Measurements from ENCODE around the gene PAOX. TPM values are rescaled to one million over a fixed set of nuclear protein-coding genes. Genes with fewer than 3 reads are reported as not detected.

The PAOX gene
- total and polyA plus RNA-seq, 4 donors = 4.4 to 7.0 (median 6.6) TPM

DNA sequence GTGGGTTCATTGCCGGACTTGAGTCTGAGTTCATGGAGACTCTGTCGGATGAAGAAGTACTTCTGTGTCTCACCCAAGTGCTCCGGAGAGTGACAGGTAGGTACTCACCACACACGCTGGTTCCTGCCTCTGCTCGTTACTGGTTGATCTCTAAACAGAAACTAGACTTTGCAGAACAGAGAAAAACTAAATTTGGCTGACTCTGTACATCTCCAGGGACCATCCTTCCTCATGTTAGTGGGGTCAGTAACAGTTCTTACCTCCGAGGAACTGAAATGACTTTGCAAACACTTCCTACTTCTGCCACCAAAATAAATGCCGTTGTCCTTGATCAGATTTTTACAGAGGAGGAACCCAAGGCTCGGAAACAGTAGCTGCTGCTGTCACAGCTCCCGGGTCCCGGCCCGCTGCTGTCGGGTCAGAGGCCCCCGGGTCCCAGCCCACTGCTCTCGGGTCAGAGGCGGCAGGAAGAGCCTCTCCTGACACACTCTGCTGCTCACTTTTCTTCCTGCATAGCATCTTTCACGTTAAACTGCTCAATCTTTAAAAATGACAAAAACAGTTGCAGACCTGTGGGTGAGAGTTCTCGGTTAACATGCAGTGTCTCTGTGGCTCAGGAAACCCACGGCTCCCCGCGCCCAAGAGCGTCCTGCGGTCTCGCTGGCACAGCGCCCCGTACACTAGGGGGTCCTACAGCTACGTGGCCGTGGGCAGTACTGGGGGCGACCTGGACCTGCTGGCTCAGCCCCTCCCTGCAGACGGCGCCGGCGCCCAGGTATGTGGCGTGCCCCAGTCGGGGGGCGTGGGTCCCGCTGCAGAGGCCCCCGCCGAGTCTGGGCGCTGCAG, 10.1 kb downstream of the PAOX start:
- Histone ChIP-seq H3K4me3 (no peak overlapping the region), H3K9me3 (ENCODE audit: control insufficient read depth in 4 of 4, insufficient read depth in 3 of 4, low read length in 3 of 4) (no peaks in the 10 kb centered on the region), H3K9ac (ENCODE audit: insufficient read depth in 1 of 2, low read length in 2 of 2) (no peak overlapping the region), H3K36me3 (ENCODE audit: control insufficient read depth in 4 of 4, insufficient read depth in 4 of 4, low read length in 4 of 4) (peaks cover 0 to 9% (median 5%) of the 10 kb centered on the region in 4 donors), H3K27ac (ENCODE audit: low read depth in 1 of 2, low read length in 1 of 2) (peak overlapping the region; percentile 39 to 57), H3K4me1 (ENCODE audit: control insufficient read depth in 5 of 5, insufficient read depth in 5 of 5, low read length in 5 of 5) (peaks cover 0 to 3% (median 0%) of the 10 kb centered on the region in 5 donors), H3K27me3 (ENCODE audit: control insufficient read depth in 3 of 3, insufficient read depth in 3 of 3, low read length in 2 of 3) (no peaks in the 10 kb centered on the region)
- ATAC-seq (ENCODE audit: insufficient read depth, low FRiP score) = no peak
- TF ChIP-seq, protein P1, sequence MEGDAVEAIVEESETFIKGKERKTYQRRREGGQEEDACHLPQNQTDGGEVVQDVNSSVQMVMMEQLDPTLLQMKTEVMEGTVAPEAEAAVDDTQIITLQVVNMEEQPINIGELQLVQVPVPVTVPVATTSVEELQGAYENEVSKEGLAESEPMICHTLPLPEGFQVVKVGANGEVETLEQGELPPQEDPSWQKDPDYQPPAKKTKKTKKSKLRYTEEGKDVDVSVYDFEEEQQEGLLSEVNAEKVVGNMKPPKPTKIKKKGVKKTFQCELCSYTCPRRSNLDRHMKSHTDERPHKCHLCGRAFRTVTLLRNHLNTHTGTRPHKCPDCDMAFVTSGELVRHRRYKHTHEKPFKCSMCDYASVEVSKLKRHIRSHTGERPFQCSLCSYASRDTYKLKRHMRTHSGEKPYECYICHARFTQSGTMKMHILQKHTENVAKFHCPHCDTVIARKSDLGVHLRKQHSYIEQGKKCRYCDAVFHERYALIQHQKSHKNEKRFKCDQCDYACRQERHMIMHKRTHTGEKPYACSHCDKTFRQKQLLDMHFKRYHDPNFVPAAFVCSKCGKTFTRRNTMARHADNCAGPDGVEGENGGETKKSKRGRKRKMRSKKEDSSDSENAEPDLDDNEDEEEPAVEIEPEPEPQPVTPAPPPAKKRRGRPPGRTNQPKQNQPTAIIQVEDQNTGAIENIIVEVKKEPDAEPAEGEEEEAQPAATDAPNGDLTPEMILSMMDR (IDR thresholded peaks at IDR 0.05; ENCODE audit: control extremely low read depth, extremely low read depth) = no peak
- WGBS, 2 donors = 55 to 74% methylated on average over 39 of the region's 39 CpGs
- DNase-seq = no peak

DNA sequence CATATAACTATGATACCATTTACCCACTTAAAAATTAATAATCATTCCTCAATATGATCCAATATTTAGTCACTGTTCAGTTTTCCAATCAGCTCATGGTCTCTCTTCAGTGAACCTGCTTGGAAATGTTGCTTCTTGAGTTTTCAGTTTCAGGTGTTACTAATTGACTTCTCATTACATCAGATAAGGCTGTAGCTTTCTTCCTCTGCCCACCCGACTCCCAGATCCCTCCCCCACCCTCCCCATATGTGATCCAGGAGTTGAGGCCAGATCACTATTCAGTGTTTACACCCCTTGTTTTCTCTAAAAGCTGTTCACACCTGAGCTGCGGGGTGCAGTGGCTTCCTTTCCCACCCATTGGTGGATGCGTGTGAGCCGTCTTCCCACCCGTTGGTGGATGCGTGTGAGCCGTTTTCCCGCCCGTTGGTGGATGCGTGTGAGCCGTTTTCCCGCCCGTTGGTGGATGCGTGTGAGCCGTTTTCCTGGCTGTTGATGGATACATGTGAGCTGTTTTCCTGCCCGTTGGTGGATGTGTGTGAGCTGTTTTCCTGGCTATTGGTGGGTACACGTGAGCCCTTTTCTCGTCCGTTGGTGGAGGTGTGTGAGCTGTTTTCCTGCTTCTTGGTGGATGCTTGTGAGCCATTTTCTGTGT, 11.7 kb downstream of the PAOX start:
- WGBS, 2 donors = 91 to 93% methylated on average over 19 of the region's 19 CpGs

DNA sequence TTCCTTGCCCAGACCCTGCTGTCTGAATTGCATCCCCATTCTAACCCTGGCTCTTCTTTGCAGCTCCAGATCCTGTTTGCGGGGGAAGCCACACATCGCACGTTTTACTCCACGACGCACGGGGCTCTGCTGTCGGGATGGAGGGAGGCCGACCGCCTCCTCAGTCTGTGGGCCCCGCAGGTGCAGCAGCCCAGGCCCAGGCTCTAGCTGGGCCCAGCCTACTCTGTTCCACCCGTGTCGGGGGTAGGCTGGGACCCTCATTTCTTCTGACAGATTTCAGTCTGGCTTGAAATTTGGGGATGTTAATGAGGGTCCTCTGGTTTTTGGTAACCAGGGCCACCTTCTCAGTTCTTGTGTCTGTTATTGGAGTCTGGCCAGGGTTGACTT, 12.2 kb downstream of the PAOX start:
- TF ChIP-seq, protein P1 (IDR thresholded peaks at IDR 0.05; ENCODE audit: control extremely low read depth, extremely low read depth) = no peak
- Histone ChIP-seq H3K27ac (ENCODE audit: low read depth in 1 of 2, low read length in 1 of 2) (no peak overlapping the region), H3K27me3 (ENCODE audit: control insufficient read depth in 3 of 3, insufficient read depth in 3 of 3, low read length in 2 of 3) (no peaks in the 10 kb centered on the region), H3K9ac (ENCODE audit: insufficient read depth in 1 of 2, low read length in 2 of 2) (no peak overlapping the region), H3K36me3 (ENCODE audit: control insufficient read depth in 4 of 4, insufficient read depth in 4 of 4, low read length in 4 of 4) (peaks cover 0 to 10% (median 4%) of the 10 kb centered on the region in 4 donors), H3K4me1 (ENCODE audit: control insufficient read depth in 5 of 5, insufficient read depth in 5 of 5, low read length in 5 of 5) (peaks cover 0 to 9% (median 0%) of the 10 kb centered on the region in 5 donors), H3K4me3 (no peak overlapping the region), H3K9me3 (ENCODE audit: control insufficient read depth in 4 of 4, insufficient read depth in 3 of 4, low read length in 3 of 4) (no peaks in the 10 kb centered on the region)
- 96 to 97% methylated on average over 12 of the region's 12 CpGs for WGBS, 2 donors
- DNase-seq = no peak
- no peak for ATAC-seq (ENCODE audit: insufficient read depth, low FRiP score)

More for the DNA sequence above, 11.7 kb downstream of the PAOX start:
- H3K4me3 ChIP-seq = no peak overlapping the region
- no peak overlapping the region for H3K9ac ChIP-seq (ENCODE audit: insufficient read depth in 1 of 2, low read length in 2 of 2)
- ATAC-seq (ENCODE audit: insufficient read depth, low FRiP score) (no peak), DNase-seq (no peak)
- TF ChIP-seq, protein P1 (IDR thresholded peaks at IDR 0.05; ENCODE audit: control extremely low read depth, extremely low read depth) = no peak
- H3K9me3 ChIP-seq (ENCODE audit: control insufficient read depth in 4 of 4, insufficient read depth in 3 of 4, low read length in 3 of 4) = no peaks in the 10 kb centered on the region
- H3K27ac ChIP-seq (ENCODE audit: low read depth in 1 of 2, low read length in 1 of 2) = no peak overlapping the region
- peaks cover 0 to 9% (median 0%) of the 10 kb centered on the region in 5 donors for H3K4me1 ChIP-seq (ENCODE audit: control insufficient read depth in 5 of 5, insufficient read depth in 5 of 5, low read length in 5 of 5)
- peaks cover 0 to 6% (median 4%) of the 10 kb centered on the region in 4 donors for H3K36me3 ChIP-seq (ENCODE audit: control insufficient read depth in 4 of 4, insufficient read depth in 4 of 4, low read length in 4 of 4)
- H3K27me3 ChIP-seq (ENCODE audit: control insufficient read depth in 3 of 3, insufficient read depth in 3 of 3, low read length in 2 of 3) = no peaks in the 10 kb centered on the region

All from lung (tissue), 12 donors.